ENCODE data around the gene HOXD10. TPM values are rescaled to one million over a fixed set of nuclear protein-coding genes. Genes with fewer than 3 reads are reported as not detected.

Gene HOXD10
- polyA plus RNA-seq, 5 donors = 0.06 to 0.75 (median 0.14) TPM; not detected in 1

GRCh38 chr2:176150584-176151441 lies 34.2 kb downstream of the HOXD10 start:
- no peak for DNase-seq

- DNase-seq = no peak
These were observed 35.1 kb downstream of the HOXD10 start, which contains the start of gene HOXD4 for GRCh38 chr2:176151442-176152287. TSS of gene HOXD4 (plus strand) at chr2:176151550. CDS start at chr2:176151634, 84 bp downstream.

- no peak for DNase-seq
These were observed 36.0 kb downstream of the HOXD10 start for GRCh38 chr2:176152350-176153181.

DNA sequence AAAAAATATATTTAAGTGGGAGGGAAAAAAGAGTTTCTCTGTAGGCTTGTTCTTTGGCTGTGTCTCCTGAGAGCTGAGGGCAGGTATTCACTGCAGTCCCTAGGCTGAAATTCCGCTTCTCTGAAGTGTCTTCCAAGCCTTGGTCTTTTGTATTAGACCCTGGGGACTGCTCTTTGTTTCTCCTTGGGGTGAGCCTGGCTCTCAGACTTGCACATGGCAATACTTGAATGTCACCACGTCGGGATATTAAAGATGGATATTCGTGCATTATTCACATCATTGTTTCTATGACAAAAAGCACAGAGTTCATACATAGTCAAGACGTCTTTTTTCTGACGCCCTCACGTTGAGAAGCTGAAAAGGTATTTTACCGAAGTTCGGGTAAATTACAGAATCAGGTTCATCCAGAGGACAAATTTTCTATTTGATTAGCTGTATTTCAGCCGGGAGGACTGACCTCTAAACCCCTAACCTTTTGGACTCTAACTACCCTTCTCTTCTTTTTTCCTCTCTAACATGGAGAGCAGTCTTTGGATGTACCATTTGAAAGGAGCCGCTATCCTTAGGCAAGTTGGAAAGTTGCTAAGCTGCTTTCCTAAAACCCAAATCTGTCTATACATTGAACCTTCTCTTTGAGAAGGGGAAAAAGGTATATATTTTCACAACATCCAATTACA lies 38.1 kb downstream of the HOXD10 start:
- DNase-seq = no peak

DNA sequence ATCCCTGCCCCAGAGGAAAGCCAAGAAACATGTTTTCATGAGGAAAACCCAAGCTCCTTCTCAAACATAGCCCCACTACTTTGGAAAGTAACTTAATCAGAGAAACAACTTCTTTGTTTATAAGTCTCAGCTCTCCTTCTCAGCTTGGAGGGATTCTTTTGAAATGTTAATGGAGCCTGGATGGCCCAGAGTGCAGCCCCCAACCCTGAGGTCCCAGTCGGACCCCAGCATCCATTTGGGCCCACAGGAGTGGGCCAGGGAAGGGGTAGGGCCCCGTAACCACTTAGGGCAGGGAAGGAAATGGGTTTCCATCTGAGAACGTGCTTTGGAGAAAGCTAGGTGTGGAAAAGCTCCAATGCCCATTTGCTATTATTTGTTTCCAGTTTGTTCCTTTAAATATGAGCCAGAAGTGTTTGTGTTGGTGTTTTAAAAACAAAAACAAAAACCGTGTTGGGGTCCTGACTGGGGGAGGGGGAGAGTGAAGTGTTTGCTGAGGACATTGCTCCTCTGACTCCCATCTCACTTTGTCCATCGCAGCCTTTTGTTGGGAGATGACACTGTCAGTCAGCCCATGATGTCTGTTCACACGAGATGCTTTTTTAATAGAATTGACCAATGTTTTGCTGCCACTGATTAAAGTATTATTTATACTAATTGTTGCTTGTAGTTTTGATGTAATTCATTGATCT lies 38.9 kb downstream of the HOXD10 start:
- DNase-seq = no peak

- DNase-seq = no peak
These were observed 39.8 kb downstream of the HOXD10 start for GRCh38 chr2:176156301-176156806.

DNA sequence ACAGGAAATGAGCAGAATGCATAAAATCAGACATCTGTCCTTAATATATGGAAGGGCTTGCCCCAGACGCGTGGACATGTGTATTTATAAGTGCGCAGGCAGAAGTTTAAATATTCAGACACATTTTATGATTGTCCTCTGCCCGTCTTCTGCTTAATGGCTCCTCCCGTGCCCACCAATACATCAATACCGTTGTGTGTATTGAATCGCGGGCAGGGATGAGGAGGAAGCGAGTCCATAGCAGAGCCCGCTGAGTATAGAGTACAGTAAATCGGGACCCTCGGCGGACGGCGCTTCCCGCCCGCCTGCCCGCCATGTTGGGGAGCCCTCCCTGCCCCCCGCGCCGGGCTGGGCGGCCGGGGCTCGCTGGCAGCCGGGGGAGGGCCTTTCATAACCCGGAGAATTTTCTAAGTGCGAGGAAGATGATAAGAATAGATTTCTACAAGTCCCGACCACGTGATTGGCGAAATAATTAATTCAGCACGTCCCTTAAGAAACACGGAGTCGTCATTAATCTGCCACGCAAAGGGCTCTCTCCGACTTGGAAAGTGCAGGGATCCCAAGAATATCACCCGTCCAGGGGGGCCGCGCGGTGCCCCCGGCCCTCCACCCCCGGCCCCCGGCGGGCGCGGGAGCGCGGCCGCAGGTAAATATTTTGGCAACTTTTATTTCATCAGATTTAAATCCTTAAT lies 40.4 kb downstream of the HOXD10 start, which contains the start of gene HOXD3:
HOXD3 (plus strand) TSS at position 501 of the 692 bp plus-strand sequence. CDS start 11,808 bp downstream, outside the sequence.
- no peak for DNase-seq

DNA sequence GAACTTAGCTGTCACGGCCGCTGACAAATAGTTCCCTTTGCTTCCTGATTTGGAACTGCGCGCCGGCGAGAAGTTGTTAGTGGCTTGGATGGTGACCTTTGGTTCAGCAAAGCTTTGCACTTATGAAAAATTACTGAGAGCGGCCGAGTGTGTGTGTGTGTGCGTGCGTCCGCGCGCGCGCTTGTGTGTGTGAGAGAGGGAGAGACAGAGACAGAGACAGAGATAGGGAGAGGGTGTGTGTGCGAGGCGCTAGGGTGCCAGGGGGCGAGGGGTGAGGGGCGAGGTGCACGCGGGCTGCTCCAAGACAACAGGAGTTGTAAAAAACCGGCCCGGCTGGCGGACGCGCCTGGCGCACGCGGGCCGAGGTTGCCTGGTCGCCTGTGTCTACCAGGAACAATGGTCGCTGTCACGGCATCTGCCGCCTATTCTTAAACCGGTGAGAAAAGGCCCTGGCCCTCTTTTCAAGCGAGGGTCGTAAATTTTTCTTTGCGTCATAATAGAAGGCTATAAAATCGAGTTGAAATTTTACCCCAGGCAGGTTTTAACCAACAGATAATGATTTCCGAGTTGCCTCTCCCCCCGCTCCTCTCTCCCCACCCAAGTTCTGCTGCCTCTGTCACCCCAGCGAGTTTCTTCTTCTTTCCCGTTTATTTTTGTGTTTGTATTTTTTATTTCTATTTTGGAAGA lies 41.1 kb downstream of the HOXD10 start:
- DNase-seq = no peak

DNA sequence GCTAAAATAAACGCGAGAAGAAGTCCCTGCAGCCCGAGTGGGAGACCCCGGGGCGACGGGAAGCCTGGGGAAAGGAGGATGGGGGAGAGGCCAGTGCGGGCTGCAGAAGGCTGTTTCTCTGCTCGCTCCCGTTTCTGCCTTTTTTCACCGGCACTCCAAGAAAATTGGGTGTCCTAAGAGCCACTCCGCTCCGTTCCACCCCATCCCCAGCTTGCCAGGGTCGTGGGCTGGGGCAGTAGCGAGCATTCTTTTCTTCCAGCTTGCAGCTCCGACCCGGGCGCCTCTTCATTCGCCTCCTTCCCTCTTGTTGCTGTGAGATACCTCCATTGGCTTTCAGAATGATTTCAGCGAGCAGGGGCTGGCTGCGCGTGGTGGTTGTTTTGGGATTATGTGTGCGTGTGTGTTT lies 41.6 kb downstream of the HOXD10 start:
- no peak for DNase-seq

DNA sequence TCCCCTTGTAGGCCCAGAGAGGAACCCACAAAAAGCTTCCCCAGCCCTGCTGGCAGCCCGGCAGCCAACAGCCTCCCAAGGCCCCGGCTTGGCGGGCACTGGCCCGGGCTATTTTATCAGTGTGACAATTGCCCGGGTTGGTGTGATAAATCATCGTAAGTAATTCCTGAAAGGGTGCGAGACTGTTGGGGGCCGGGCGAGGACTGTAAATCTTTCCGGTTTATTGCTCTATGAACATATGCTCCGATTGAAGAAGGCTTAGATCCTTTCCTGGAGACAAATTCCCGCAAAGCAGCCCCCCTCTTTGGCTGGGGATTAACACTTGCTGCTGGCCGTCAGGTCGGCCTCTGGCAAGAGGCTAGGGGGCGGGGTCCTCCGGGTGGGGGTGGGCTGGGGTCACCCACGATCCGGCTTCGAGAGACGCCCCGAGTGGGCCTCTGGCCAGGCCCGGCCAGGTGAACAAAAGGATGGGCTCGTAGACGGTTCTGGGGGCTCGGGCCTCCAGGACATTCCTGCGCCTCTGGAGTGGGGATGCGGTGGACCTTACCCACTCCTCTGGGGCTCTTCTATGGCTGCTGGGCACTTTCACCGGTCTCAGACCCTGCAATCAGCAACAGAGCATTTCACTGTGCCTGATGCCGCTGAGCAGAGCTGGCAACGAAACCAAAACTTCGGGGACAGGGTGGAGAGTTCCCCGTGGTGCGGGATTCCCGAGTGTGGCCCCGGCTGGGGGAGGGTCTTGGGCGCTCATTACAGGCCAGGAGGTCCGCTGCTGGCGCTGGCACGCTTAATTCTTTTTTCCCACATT lies 42.5 kb downstream of the HOXD10 start:
- DNase-seq = no peak

GRCh38 chr2:176159663-176160250 lies 43.2 kb downstream of the HOXD10 start:
- DNase-seq = no peak

- no peak for DNase-seq
These were observed 43.8 kb downstream of the HOXD10 start for GRCh38 chr2:176160251-176160985.

DNA sequence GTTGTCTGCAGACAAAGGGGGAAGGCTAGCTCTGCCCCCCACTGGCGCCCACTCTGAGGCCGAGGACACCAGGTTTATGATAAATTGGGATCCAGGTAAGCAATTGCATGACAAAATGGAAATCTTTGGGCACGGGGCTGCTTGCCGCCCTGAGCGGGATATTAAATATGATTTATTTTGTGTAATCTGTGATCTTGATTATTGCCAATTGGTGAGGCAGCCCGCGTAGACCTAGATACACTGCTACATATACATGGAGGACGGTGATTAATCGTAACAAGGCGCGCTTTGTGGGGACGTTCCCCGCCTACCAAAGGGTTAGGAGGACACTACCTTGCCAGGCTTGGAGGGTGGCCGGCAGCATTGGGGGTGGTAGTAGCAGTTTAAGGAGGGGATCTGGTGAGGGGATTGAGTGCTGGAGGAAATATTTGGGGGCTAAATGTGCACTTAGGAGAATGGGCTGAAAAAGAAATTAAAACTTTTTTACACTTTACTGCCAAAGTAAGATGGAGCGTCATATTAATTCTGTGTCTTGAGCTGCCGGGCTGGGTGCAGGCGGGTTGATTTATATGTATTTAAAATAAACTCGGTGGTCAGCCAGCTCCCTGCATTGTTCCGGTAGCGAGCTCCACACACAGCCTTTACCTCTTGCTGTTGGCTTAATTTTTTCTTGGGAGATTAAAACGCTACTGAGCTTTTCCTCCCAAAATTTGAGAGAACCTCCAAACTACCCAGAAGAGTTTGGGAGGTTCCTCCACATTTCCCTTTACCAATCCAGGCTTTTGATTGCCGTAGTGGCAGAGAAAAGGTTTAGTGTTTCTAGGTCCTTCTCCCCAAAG lies 44.6 kb downstream of the HOXD10 start:
- DNase-seq = no peak

GRCh38 chr2:176161825-176162626 lies 45.4 kb downstream of the HOXD10 start:
- DNase-seq = no peak

All from right lung (tissue), 5 donors.